Activated CD4-positive, alpha-beta T cell treated with anti-CD3 and anti-CD28 coated beads, Interleukin-2, Interleukin-4, amounts not matched to agents 100 ng/mL and 50 ng/mL, durations not matched to agents 16 hours and 8 hours (primary cell): ENCODE results near the gene KLHL14.

Source experiments
- DNase-seq: peaks from one replicate; pipeline ENCODE4 v3.0.0-alpha.2; 2020; ENCODE audit warnings: low spot score

Gene KLHL14

DNA sequence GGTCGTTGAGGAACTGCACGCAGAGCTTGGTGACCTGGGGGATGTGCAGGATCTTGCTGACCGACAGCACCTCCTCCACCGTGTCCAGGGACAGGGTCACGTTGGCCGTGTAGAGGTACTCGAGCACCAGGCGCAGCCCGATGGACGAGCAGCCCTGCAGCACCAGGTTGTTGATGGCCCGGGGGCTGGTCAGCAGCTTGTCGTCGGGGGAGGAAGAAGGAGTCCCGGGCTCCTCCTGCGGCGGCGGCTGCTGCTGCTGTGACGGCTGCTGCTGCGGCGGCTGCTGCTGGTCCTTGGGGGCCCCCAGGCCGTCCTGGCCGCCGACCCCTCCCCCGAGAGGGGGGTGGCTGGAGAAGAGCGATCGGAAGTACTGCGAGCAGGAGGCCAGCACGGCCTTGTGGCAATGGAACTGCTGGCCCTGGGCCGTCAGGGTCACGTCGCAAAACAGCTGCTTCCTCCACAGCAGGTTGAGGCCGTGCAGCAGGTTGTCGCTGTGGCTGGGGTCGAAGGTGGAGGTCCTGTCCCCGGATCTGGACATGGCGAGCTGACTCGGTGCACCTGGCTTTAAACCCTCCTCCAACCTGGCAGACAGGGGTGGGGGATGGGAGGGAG is 2.7 kb downstream of the KLHL14 start:
- no peak for DNase-seq

DNA sequence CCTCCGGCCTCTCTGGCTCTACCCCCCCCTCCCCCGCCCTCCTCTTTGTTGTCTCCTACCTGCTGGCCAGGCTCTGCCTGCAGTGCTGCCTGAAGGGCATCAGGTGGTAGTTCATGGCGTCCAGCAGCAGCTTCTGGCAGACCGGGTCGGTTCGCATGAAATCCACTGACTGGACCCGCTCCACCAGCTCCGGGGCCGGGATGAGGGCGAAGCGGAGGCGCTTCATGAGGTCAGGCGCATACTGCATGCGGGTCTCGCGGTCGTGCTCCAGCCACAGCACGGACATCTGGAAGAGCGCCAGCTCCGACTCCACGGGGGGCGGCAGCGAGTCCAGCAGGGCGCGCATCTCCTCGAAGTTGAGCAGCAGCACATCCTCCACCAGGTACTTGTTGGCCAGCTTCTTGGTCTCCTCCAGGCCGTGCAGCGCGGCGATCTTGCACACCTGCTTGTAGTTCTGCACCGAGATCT is 3.2 kb downstream of the KLHL14 start:
- no peak for DNase-seq

DNA sequence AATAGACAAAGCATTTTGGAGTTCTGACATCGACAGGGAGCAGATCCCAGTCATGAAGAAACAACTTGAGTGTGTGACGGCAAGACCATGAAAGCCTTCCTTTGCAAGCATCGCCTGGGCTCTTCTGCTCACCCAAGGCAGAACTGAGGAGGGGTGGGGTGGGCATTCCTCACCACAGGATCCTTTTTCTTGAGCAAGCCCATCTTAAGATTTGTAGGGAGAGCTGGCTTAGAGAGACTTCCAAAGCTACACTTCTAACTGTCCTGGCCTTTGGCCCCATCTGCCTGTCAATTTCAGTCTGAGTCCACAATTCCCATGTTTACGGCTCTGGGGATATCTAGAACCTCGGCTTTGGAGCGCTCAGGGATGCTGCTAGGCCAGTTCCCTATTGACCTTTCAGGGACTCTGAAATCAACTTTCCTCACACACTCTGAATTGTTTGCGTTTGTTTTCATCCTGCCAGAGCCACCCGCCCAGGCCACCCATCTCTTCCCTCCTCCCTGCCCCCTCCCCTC is 3.7 kb downstream of the KLHL14 start:
- no peak for DNase-seq

DNA sequence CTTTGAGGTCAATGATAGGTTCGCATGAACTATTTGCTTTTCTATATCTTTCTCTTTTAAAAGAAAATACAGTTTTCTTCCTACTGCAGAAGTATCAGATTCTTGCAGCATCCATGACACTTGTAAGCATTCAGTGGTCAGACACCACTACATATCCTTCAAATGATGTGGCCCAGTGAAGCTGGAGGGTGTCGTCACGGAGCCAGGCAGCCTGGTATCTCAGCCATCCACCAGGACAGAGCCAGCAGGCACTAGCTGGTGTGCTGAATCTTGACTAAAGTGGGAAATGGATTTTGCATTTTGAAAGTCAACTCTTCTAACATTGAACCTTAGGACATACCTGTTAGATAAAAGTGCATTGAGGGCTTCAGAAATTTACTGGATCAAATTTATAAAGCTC is 5.4 kb downstream of the KLHL14 start:
- DNase-seq: no peak

DNA sequence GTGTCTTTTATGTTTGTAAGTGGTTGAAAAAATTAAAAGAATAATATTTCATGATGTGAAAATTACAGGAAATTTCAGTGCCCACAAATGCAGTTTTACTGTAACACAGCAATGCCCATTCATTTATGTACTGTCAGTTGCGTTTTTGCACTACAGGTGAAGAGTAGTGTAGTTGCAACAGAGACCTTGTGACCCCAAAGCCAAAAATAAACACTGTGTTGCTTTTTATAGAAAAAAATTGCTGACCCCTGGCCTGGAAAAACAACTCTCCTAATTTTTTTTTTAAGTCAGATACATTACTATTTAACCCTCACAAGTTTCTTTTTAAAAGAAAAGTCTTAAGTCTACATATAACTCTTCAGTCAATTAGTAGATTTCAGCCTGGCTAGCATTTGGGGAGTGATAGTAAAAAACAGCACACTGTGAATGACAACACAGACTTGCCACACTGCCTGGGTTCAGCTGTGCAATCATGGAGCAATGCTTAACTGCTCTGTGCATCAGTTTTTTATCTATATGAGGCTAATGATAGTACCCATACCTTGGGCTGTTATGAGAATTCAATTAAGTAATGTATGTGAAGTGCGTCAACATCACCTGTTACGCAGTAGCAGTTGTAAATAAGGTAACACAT is 8.1 kb downstream of the KLHL14 start:
- DNase-seq: no peak

DNA sequence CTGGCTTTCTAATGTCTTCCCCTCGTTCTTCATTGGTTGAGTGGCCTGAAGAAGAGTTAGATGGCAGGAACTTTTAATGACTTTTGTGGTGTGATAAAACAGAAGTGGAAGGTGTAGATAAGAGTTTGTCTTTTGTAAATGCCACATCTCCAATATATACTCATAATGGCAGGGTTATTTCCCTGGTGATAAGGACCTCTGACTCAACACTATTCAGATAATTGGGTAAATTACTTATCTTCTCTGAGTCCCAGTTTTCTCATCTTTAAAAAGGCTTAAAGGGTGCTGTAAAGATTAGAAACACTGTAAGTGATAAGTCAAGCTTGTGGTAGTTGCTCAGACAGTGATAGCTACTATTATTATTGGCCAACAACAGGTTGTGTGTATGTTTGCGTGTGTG is 9.5 kb downstream of the KLHL14 start:
- DNase-seq: no peak

DNA sequence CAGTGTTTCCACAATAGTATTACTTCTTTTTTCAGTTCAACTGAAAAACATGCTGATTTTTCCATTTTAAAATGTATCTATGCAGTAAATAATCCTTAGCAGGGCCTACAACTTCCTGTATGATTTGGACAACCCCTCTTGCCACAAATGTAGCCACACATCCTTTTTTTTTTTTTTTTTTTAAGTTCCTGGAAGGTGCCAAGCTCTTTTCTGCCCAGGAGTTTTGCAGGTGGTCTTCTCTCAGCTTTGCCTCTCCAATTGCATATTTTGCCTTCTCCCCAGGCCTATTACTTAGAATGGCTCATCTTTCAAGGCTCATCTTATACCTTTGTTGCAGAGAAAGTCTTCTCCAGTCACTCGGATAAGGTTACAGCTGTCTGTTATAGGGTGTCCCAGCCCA is 11.6 kb downstream of the KLHL14 start:
- DNase-seq: no peak

DNA sequence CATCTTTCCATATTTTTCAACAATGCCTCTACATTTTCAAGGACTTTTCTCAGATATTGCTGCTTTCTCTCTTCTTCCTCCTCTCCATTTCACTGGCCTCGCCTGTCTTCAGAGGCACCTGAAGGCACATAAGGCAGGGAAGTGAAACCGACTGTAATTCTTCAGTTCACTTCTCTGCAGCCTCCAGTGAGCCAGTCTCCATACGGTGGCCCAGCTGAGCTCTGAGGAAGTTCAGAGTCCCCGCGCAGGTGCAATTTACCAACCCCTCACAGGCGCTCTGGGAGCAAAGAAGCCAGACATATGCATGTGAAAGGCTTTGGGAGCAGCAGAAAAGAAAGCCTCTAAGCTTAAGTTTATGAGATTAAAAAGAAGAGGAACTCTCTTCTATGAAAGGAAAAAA is 12.4 kb downstream of the KLHL14 start:
- DNase-seq: no peak

DNA sequence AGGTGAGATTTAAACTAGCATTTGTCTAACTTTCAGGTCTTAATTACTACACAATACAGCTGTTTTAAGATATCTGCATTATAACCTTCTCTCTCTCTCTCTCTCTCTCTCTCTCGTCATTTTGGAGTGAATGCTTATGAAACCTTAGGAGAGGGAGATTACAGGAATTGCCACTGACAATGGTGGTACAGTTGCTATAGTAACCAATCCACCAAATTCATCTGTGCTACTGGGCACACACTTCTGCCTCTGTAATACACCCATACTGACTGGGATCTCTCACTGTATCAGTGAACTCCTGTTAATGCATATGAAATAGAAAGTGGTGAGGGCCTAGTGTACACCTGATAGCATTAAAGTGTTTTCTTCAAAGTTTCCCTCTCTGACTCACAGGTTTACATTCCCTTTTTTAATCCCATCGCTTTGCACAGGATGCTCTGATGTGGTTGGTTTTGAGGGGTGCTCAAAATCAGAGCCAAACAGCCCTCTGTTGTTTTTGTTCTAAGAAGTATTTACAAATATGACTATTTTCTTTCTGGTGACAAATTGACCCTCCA is 13.1 kb downstream of the KLHL14 start:
- DNase-seq: no peak

DNA sequence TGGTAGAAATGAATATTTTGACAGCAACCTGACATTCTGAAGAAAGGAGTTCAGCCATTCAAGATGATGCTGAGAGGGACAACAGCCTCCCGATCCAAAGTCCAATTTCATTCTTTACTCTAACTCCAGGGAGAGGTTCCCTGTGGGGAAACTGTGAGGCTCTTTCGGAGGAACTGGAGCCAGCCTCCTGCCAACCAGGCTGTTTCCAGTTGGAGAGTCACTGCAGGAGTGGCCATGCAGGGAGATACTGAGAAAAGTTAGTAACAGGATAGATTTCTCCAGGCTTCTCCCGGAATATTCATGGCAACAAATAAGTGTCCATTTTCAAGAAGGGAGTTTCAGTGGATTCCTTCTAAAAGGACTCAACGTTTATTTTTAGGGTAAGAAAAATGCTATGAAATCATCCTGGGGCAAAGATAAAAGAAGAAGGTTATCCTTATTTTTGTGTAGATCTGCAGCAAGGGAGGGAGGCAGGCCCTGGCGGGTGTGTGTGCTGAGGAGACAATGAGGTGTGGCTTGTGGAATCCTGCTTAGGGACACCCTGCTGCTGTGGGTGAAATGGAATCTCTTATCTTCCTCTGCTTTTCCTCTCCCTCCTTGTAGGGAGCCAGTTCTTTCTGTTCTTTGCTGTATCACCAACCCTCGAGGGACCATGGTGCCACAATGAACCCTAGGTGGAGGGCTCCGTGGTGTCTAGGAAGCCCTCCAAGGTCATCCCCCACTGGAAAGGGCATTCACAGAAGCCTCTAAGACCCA is 18.1 kb downstream of the KLHL14 start:
- DNase-seq: no peak

DNA sequence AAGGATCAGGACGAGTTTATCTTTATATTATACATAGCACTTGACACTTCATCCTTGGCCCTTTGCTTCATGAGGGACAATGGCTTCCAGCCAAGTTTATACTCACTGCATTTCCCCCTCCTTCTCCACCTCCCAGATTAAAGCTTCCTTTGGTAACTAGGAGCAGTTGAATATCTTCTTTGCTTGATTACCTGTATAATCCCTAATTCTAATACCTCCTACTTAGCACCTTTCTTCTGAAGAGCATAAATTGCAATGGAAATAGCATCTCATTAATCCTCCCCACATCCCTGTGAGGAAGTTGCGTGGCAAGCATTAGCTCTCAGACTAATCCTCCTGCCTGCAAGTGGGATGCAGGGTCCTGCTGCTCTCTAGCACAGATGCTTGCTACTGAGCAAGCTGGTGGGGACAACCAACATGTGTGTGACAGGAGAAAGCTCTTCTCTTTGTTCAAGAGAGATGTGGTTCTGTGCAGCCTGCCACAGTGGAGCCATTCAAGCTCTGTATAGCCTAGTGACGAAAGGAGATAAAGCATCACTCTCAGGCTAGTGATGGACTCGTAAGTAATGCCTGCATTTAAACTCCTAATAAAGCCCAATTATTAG is 19.1 kb downstream of the KLHL14 start:
- DNase-seq: no peak

DNA sequence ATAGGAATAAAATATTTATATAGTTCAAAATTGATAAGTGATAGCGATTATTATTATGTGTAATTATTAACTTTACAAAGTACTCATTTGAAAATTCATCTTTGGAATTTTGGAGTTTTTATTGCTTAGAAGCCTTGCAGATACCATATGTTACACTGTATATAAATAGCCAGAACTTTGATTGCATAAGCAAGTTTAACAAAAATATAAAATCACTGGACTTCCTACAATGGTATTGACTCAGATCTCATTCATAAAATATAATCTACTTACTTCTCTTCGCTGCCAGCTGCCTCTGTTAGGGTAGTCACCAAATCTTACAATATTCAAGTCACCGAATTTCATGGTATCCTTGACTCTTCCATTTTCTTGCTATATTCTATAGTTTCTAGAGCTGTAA is 22.5 kb downstream of the KLHL14 start:
- no peak for DNase-seq

DNA sequence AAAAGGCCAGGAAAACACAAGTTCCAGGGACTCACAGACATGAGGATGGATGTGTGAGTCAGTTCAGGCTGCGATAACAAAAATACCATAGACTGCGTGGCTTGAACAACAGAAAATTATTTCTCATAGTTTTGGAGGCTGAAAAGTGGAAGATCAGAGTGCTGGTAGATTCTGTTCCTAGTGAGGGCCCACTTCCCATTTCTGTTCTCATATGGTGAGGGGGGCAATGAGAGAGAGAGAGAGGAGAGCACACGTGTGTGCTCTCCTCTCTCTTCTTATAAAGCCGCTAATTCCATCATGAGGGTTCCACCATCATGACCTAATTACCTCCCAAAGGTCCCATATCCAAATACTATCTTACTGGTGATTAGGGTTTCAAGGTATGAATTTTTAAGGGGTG is 23.0 kb downstream of the KLHL14 start:
- no peak for DNase-seq

DNA sequence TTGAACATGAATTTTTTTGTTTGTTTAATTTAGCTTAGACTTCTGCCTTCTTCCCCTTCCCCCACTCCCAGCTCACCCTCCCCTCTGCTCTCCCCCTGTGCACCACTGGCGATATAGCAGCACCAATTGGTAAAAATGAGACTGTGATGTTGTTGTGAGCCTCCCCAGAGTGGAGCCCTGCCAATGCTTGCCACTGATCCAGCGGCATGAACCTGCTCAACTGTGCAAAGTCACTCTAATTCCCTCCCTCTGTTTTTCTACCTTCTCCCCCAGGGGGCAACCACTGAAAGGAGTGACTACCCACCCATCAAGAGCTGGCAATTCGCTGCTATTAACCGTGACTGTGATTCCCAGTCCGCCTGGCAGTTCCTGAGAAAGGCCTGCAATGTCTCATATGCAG is 30.2 kb downstream of the KLHL14 start:
- DNase-seq: no peak

DNA sequence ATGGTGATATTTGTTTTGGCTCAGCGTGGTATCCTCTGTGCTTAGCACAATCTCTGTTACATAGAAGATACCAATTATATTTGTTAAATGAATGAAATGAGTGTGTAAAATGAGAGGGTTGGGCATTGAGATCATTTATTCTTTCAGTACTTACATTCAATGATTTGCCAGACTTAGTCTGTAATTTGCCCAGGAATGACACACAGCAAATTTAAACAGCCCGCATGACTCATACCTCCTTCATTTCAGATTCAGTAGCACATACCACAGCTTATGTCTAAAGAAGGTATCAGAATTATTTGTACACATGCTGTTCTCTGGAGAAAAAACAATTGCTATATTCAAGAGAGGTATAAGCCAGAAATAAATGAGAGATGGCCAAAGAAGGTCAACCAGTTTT is 37.0 kb downstream of the KLHL14 start:
- no peak for DNase-seq

DNA sequence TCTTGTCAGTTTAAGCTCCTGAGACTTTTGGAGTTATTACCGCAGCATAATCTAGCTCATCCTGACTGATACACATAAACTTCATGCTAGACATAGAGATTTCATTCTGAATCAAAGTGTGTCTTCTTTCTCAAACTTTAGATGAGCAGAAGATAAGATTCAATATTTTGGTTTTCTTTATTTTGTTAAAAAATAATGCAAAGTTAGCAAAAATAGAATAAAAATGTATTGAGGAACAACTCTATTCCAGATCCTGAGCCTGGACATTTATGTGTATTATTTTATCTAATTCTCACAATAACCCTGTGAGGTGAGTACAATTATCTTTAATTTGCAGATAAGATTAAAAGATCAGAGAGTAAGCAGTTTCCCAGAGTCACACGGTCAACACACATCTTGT is 38.4 kb downstream of the KLHL14 start:
- no peak for DNase-seq

DNA sequence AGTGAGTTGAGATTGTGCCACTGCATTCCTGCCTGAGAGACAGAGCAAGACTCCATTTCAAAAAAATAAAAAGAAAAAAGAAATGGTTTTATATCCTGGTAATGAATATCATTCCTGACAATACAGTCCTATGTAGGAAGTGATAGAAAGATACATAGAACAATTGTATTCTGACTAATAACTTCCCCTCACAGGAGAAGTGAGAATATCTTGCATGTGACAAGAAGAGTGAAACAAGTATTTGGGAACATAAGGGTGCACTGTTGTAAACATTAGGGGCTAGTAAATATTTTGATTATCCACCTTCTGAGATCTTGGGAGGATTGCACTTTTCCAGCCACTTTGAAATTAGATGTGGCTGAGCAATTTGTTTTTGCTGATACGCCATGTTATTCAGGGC is 40.7 kb downstream of the KLHL14 start:
- no peak for DNase-seq

DNA sequence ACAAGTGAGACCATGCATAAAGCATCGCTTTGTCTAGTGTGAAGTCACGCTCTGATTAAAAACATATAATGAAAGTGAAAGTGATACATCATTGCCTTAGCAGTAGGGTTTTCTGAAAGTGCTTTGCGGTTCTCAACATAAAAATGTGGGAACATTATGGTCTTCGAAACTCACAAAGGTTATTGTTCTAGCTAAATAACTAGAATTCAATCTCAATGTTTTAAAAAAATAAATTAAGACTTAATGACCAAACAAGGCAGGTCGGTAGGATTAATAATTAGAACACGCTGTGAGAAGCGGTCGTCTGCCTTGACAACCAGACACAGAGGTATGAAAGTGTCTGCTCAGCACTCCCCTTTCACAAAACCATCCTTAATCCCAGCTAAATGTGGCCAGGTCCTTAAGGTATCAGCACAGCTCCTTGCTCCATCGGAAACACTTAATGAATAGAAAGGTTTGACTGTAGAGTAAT is 42.2 kb downstream of the KLHL14 start:
- DNase-seq: peak; percentile 22

DNA sequence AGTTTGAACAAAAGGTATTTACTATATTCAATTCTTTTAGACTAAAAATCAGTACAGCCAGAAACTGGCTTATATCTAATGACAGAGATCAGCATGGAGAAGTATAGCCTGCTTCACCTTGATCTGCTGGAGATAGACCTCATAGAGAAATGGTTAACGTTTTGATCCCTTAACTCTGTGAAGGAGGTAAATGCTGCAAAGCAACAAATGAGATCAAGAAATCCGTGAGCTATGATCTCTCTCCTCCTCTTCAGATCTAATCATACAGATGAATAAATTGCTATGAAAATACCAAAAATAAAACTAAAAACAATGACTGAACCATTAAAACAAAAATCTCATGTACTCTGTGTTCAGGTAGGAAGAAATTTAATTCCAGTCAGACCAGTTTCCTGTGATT is 42.8 kb downstream of the KLHL14 start:
- DNase-seq: no peak

DNA sequence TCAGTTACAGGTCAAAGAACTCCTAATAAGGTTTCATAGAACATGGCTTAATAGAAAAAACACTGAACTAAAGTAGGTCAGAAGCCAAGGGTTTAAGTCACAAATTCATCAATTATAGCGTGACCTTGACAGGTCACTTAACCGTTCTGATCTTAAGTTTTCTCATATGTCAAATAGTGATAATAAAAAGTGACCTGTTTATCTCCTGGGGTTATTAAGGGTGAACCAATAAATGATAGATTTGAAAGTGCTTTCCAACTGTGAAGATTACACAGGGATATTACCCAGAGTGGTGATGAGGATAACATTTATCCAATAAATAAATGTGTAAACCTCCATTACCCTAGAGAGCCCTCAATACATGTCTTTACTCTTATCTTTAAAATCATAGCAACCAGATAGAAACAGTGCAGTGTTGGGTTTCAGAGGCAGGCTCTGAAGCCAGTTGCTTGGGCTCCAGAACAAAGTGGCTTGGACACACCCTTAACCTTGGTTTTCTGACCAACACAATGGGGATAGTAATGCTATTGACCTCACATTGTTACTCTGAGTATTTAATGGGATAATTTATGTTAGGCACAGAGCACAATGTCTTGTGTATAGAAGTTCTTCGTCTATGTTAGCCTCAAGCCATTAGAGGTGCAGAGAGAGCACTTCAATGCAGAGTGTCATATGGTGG is 48.6 kb downstream of the KLHL14 start:
- DNase-seq: no peak

DNA sequence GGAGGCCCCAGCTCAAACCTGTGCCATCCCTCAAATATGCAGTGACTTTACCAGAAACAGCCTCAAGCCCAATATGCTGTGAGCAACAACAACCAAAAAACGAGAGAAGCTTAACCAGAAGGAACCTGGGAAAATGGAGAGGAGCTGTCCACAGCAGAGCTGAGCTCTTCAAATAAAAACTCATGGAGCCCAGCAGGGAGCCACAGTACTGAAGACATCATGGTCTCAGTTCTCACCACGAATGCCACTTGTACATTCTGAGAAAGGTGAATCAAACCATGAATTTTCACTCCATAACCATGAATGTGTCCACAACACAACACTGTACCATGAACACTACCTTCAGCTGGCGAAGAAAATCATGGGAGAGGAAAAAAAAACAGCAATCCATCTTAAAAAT is 50.5 kb downstream of the KLHL14 start:
- no peak for DNase-seq

DNA sequence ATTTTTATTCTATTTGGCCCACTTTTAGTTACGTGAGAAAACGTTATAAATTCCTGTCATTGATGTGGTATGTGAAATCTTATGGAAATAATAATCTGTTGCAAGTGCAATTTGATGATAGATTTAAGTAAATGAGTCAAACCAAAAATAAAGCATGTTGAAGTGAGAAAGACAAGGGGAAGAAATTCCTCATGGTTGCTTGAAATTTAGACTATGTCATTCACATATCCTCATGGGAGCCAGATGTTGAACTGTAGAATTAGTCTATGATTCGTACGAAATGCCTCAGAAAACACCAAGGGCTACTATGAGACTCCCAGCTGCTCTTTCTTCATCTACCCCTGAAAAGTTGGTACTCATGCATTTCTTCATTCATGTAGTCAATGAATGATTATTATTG is 55.7 kb downstream of the KLHL14 start:
- no peak for DNase-seq
